Subcutaneous abdominal adipose tissue (tissue), 5 donors: Measurements from ENCODE around the gene PUM1.

Experiments used
- H3K27ac ChIP-seq: one replicate; pipeline ENCODE4 v1.7.0; 2013; ENCODE audit warnings: low read depth, mild to moderate bottlenecking, inconsistent platforms, low read length, moderate library complexity
- H3K27me3 ChIP-seq, 5 donors: one replicate each; pipeline ENCODE4 v1.7.0; 2013; ENCODE audit warnings: low read length in 5 of 5, inconsistent platforms in 1 of 5; ENCODE audit not compliant: control insufficient read depth in 5 of 5, insufficient read depth in 4 of 5
- H3K36me3 ChIP-seq, 5 donors: one replicate each; pipeline ENCODE4 v1.7.0; 2013; ENCODE audit warnings: low read length in 5 of 5; ENCODE audit not compliant: control insufficient read depth in 5 of 5, insufficient read depth in 5 of 5
- H3K4me1 ChIP-seq, 5 donors: one replicate each; pipeline ENCODE4 v1.7.0; 2013; ENCODE audit warnings: low read length in 5 of 5, mild to moderate bottlenecking in 3 of 5, moderate library complexity in 1 of 5; ENCODE audit not compliant: control insufficient read depth in 5 of 5, insufficient read depth in 5 of 5
- H3K4me3 ChIP-seq, 5 donors: one replicate each; pipeline ENCODE4 v1.7.0; 2013; ENCODE audit warnings: low read length in 5 of 5, low read depth in 1 of 5
- H3K9ac ChIP-seq, 5 donors: one replicate each; pipeline ENCODE4 v1.7.0; 2013; ENCODE audit warnings: low read length in 5 of 5, mild to moderate bottlenecking in 4 of 5, moderate library complexity in 3 of 5
- H3K9me3 ChIP-seq, 5 donors: one replicate each; pipeline ENCODE4 v1.7.0; 2013; ENCODE audit warnings: low read length in 5 of 5; ENCODE audit not compliant: control insufficient read depth in 5 of 5
- donor health status: healthy.
- donor health status: healthy.
- donor health status: healthy.
- donor health status: healthy.
- donor health status: healthy.

Gene PUM1

GRCh38 chr1:30898031-30898815, 167.3 kb downstream of the PUM1 start:
- no peaks in the 10 kb centered on the region for H3K27me3 ChIP-seq
- H3K27ac ChIP-seq = no peak overlapping the region
- no peaks in the 10 kb centered on the region for H3K9me3 ChIP-seq
- H3K4me1 ChIP-seq = peaks cover 1 to 38% (median 27%) of the 10 kb centered on the region in 5 donors
- no peak overlapping the region for H3K9ac ChIP-seq
- no peak overlapping the region for H3K4me3 ChIP-seq
- H3K36me3 ChIP-seq = peaks cover 0 to 19% (median 3%) of the 10 kb centered on the region in 5 donors

- Histone ChIP-seq H3K4me1 (peaks cover 1 to 36% (median 25%) of the 10 kb centered on the region in 5 donors), H3K9me3 (no peaks in the 10 kb centered on the region), H3K27ac (no peak overlapping the region), H3K27me3 (no peaks in the 10 kb centered on the region), H3K36me3 (peaks cover 0 to 19% (median 3%) of the 10 kb centered on the region in 5 donors), H3K9ac (no peak overlapping the region), H3K4me3 (no peak overlapping the region)
Observed at GRCh38 chr1:30896905-30897304, 168.6 kb downstream of the PUM1 start.

- Histone ChIP-seq H3K4me1 (peaks cover 0 to 34% (median 21%) of the 10 kb centered on the region in 5 donors), H3K36me3 (peaks cover 0 to 16% (median 3%) of the 10 kb centered on the region in 5 donors), H3K27ac (no peak overlapping the region), H3K4me3 (no peak overlapping the region), H3K9me3 (no peaks in the 10 kb centered on the region), H3K9ac (no peak overlapping the region), H3K27me3 (no peaks in the 10 kb centered on the region)
Observed at GRCh38 chr1:30895944-30896660, 169.4 kb downstream of the PUM1 start.

GRCh38 chr1:30895382-30895943, 170.1 kb downstream of the PUM1 start:
- H3K36me3 ChIP-seq = peaks cover 0 to 16% (median 2%) of the 10 kb centered on the region in 5 donors

GRCh38 chr1:30894508-30894973, 171.0 kb downstream of the PUM1 start:
- Histone ChIP-seq H3K4me1 (peaks cover 0 to 31% (median 23%) of the 10 kb centered on the region in 5 donors), H3K27ac (no peak overlapping the region), H3K36me3 (peaks cover 0 to 12% (median 2%) of the 10 kb centered on the region in 5 donors), H3K9me3 (no peaks in the 10 kb centered on the region), H3K4me3 (no peak overlapping the region), H3K9ac (no peak overlapping the region), H3K27me3 (no peaks in the 10 kb centered on the region)

More at GRCh38 chr1:30895382-30895943, 170.1 kb downstream of the PUM1 start:
- Histone ChIP-seq H3K27ac (no peak overlapping the region), H3K9ac (no peak overlapping the region), H3K9me3 (no peaks in the 10 kb centered on the region), H3K4me1 (peaks cover 0 to 35% (median 24%) of the 10 kb centered on the region in 5 donors), H3K4me3 (no peak overlapping the region), H3K27me3 (no peaks in the 10 kb centered on the region)

- no peak overlapping the region for H3K9ac ChIP-seq
- no peak overlapping the region for H3K27ac ChIP-seq
- no peaks in the 10 kb centered on the region for H3K27me3 ChIP-seq
- H3K4me1 ChIP-seq = peaks cover 0 to 32% (median 23%) of the 10 kb centered on the region in 5 donors
- no peaks in the 10 kb centered on the region for H3K9me3 ChIP-seq
- H3K4me3 ChIP-seq = no peak overlapping the region
- H3K36me3 ChIP-seq = peaks cover 0 to 12% (median 2%) of the 10 kb centered on the region in 5 donors
Observed at GRCh38 chr1:30893776-30894507, 171.6 kb downstream of the PUM1 start.

- Histone ChIP-seq H3K9me3 (no peaks in the 10 kb centered on the region), H3K4me3 (no peak overlapping the region), H3K4me1 (peaks cover 0 to 44% (median 35%) of the 10 kb centered on the region in 5 donors), H3K36me3 (peaks cover 0 to 12% (median 2%) of the 10 kb centered on the region in 5 donors), H3K27me3 (no peaks in the 10 kb centered on the region), H3K27ac (no peak overlapping the region), H3K9ac (no peak overlapping the region)
Observed at GRCh38 chr1:30892671-30893073, 172.8 kb downstream of the PUM1 start.

- Histone ChIP-seq H3K9ac (no peak overlapping the region), H3K27ac (no peak overlapping the region), H3K27me3 (no peaks in the 10 kb centered on the region), H3K9me3 (no peaks in the 10 kb centered on the region), H3K4me3 (no peak overlapping the region), H3K4me1 (peaks cover 0 to 46% (median 35%) of the 10 kb centered on the region in 5 donors), H3K36me3 (peaks cover 0 to 12% (median 2%) of the 10 kb centered on the region in 5 donors)
Observed at GRCh38 chr1:30891227-30891552, 174.3 kb downstream of the PUM1 start.

GRCh38 chr1:30890502-30891226, 174.9 kb downstream of the PUM1 start:
- Histone ChIP-seq H3K4me3 (no peak overlapping the region), H3K27me3 (no peaks in the 10 kb centered on the region), H3K36me3 (peaks cover 0 to 12% (median 2%) of the 10 kb centered on the region in 5 donors), H3K4me1 (peaks cover 0 to 47% (median 37%) of the 10 kb centered on the region in 5 donors), H3K9ac (no peak overlapping the region), H3K27ac (no peak overlapping the region), H3K9me3 (no peaks in the 10 kb centered on the region)
